IMR-90 (cell line): ENCODE results near the gene CD177.
"Not testable (repeated sequence)": the region's sequence is repeated elsewhere in the genome, so short reads cannot be mapped to it uniquely, and the experiment has no call there.

Experiments used
- MAFK ChIP-seq: IDR thresholded peaks from 2 replicates; pipeline ENCODE4 v1.6.1; 2012; ENCODE audit warnings: low read depth, low read length, improper control_type of control experiment
- POLR2A ChIP-seq: IDR thresholded peaks from 2 replicates; pipeline ENCODE4 v1.6.1; 2012; ENCODE audit warnings: mild to moderate bottlenecking, low read depth, low read length
- TF ChIP-seq, protein P1 (sequence below): fragments of 150-350 bp; IDR thresholded peaks from 2 replicates; pipeline ENCODE4 v1.6.1; 2017; ENCODE audit warnings: mild to moderate bottlenecking, antibody characterized with exemption, low read length, low read depth
- TF ChIP-seq, protein P2 (sequence below): conservative IDR thresholded peaks from 2 replicates; pipeline ENCODE4 v1.5.1; 2012; ENCODE audit warnings: mild to moderate bottlenecking, low read depth, low read length, improper control_type of control experiment

DNA sequence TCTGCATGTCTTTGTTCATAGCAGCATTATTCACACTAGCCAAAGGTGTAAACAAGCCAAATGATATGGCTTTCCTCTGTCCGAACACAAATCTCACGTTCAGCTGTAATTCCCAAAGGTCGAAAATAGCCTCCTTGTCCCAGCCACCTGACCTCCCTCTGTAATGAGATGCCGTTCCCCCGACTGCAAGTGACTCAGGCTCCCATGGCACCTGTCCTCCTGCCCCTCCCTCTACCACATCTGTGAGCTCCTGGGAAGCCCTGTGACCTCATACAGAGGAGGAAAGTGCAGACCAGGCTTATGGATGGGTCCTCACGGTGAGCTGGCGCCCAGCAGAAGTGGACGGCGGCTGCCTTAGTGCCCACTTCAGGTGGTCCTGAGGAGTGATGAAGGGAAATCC lies 15.4 kb downstream of the CD177 start:
- TF ChIP-seq, protein P1, sequence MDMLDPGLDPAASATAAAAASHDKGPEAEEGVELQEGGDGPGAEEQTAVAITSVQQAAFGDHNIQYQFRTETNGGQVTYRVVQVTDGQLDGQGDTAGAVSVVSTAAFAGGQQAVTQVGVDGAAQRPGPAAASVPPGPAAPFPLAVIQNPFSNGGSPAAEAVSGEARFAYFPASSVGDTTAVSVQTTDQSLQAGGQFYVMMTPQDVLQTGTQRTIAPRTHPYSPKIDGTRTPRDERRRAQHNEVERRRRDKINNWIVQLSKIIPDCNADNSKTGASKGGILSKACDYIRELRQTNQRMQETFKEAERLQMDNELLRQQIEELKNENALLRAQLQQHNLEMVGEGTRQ = not testable (repeated sequence)
- TF ChIP-seq, protein P2, sequence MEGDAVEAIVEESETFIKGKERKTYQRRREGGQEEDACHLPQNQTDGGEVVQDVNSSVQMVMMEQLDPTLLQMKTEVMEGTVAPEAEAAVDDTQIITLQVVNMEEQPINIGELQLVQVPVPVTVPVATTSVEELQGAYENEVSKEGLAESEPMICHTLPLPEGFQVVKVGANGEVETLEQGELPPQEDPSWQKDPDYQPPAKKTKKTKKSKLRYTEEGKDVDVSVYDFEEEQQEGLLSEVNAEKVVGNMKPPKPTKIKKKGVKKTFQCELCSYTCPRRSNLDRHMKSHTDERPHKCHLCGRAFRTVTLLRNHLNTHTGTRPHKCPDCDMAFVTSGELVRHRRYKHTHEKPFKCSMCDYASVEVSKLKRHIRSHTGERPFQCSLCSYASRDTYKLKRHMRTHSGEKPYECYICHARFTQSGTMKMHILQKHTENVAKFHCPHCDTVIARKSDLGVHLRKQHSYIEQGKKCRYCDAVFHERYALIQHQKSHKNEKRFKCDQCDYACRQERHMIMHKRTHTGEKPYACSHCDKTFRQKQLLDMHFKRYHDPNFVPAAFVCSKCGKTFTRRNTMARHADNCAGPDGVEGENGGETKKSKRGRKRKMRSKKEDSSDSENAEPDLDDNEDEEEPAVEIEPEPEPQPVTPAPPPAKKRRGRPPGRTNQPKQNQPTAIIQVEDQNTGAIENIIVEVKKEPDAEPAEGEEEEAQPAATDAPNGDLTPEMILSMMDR = not testable (repeated sequence)
- TF ChIP-seq MAFK, POLR2A: not testable (repeated sequence)
